ENCODE data around the gene PITHD1. TPM values are rescaled to one million over a fixed set of nuclear protein-coding genes. Genes with fewer than 3 reads are reported as not detected.
"Not testable (repeated sequence)": the region's sequence is repeated elsewhere in the genome, so short reads cannot be mapped to it uniquely, and the experiment has no call there.

The PITHD1 gene
- total RNA-seq, 1 donor from 2014 or later, result 37.3 TPM

- no peaks in the 10 kb centered on the region for H3K9me3 ChIP-seq (ENCODE audit: insufficient read depth, low read depth, low read length)
- peaks cover 33% of the 10 kb centered on the region for H3K4me1 ChIP-seq (ENCODE audit: insufficient read depth, low read length)
- TF ChIP-seq EZH2 (IDR thresholded peaks at IDR 0.05; ENCODE audit: insufficient read depth, low read length), result no peak
- TF ChIP-seq, protein P1, sequence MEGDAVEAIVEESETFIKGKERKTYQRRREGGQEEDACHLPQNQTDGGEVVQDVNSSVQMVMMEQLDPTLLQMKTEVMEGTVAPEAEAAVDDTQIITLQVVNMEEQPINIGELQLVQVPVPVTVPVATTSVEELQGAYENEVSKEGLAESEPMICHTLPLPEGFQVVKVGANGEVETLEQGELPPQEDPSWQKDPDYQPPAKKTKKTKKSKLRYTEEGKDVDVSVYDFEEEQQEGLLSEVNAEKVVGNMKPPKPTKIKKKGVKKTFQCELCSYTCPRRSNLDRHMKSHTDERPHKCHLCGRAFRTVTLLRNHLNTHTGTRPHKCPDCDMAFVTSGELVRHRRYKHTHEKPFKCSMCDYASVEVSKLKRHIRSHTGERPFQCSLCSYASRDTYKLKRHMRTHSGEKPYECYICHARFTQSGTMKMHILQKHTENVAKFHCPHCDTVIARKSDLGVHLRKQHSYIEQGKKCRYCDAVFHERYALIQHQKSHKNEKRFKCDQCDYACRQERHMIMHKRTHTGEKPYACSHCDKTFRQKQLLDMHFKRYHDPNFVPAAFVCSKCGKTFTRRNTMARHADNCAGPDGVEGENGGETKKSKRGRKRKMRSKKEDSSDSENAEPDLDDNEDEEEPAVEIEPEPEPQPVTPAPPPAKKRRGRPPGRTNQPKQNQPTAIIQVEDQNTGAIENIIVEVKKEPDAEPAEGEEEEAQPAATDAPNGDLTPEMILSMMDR (IDR thresholded peaks at IDR 0.05; ENCODE audit: insufficient read depth, low read depth, low read length), result no peak
- peak overlapping the region; percentile 36 for H3K9ac ChIP-seq (ENCODE audit: low read length)
- H3K79me2 ChIP-seq (ENCODE audit: insufficient read depth, low read length), result peaks cover 28% of the 10 kb centered on the region
- peaks cover under 1% of the 10 kb centered on the region for H3K36me3 ChIP-seq (ENCODE audit: insufficient read depth, low read length)
- H3K4me3 ChIP-seq (ENCODE audit: insufficient read depth, low read depth, low read length), result no peak overlapping the region
- Mint-ChIP-seq H3K36me3 (ENCODE audit: low read depth, unreplicated experiment) (peaks cover 1% of the 10 kb centered on the region), H3K4me3 (ENCODE audit: unreplicated experiment) (no peak overlapping the region), H3K4me1 (ENCODE audit: low read depth, unreplicated experiment) (peaks cover 12% of the 10 kb centered on the region), H3K9me3 (ENCODE audit: unreplicated experiment) (no peaks in the 10 kb centered on the region), H3K27me3 (ENCODE audit: low read depth, unreplicated experiment) (no peaks in the 10 kb centered on the region), H3K27ac (ENCODE audit: unreplicated experiment) (no peak overlapping the region)
- DNase-seq (ENCODE audit: low read depth) (no peak), FAIRE-seq (no peak)
- peak overlapping the region; percentile 100 for H3K4me2 ChIP-seq (ENCODE audit: low read length)
- H3K27ac ChIP-seq (ENCODE audit: low read depth, low read length), result no peak overlapping the region
- H4K20me1 ChIP-seq (ENCODE audit: insufficient read depth, low read length), result peaks cover 20% of the 10 kb centered on the region
- H3K27me3 ChIP-seq (ENCODE audit: insufficient read depth, low read length), result no peaks in the 10 kb centered on the region
- H2AFZ ChIP-seq (ENCODE audit: low read depth, low read length), result no peak overlapping the region
Observed at GRCh38 chr1:23793861-23794731, 15.9 kb downstream of the PITHD1 start.

DNA sequence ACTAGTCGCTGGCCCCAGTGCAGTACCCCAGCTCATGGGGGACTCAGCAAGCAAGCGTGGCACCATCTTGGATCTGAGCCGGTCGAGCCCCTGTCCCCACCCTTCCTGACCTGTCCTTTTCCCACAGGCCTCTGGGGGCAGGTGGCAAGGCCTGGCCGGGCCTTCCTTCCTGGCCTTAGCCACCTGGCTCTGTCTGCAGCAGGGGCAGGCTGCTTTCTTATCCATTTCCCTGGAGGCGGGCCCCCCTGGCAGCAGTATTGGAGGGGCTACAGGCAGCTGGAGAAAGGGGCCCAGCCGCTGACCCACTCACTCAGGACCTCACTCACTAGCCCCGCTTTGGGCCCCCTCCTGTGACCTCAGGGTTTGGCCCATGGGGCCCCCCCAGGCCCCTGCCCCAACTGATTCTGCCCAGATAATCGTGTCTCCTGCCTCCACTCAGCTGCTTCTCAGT lies 16.5 kb downstream of the PITHD1 start:
- H3K36me3 Mint-ChIP-seq (ENCODE audit: low read depth, unreplicated experiment); DNase-seq (ENCODE audit: low read depth); H3K9me3 ChIP-seq (ENCODE audit: insufficient read depth, low read depth, low read length); H3K4me2 ChIP-seq (ENCODE audit: low read length); H3K27me3 Mint-ChIP-seq (ENCODE audit: low read depth, unreplicated experiment); H3K4me3 Mint-ChIP-seq (ENCODE audit: unreplicated experiment); H3K27ac Mint-ChIP-seq (ENCODE audit: unreplicated experiment); H3K27me3 ChIP-seq (ENCODE audit: insufficient read depth, low read length); H3K4me3 ChIP-seq (ENCODE audit: insufficient read depth, low read depth, low read length); H3K36me3 ChIP-seq (ENCODE audit: insufficient read depth, low read length); H2AFZ ChIP-seq (ENCODE audit: low read depth, low read length); H3K27ac ChIP-seq (ENCODE audit: low read depth, low read length); H3K9me3 Mint-ChIP-seq (ENCODE audit: unreplicated experiment); H3K9ac ChIP-seq (ENCODE audit: low read length); FAIRE-seq: not testable (repeated sequence)
- Histone ChIP-seq H4K20me1 (ENCODE audit: insufficient read depth, low read length) (peaks cover 20% of the 10 kb centered on the region), H3K4me1 (ENCODE audit: insufficient read depth, low read length) (peaks cover 34% of the 10 kb centered on the region), H3K79me2 (ENCODE audit: insufficient read depth, low read length) (peaks cover 28% of the 10 kb centered on the region)
- peaks cover 14% of the 10 kb centered on the region for H3K4me1 Mint-ChIP-seq (ENCODE audit: low read depth, unreplicated experiment)

DNA sequence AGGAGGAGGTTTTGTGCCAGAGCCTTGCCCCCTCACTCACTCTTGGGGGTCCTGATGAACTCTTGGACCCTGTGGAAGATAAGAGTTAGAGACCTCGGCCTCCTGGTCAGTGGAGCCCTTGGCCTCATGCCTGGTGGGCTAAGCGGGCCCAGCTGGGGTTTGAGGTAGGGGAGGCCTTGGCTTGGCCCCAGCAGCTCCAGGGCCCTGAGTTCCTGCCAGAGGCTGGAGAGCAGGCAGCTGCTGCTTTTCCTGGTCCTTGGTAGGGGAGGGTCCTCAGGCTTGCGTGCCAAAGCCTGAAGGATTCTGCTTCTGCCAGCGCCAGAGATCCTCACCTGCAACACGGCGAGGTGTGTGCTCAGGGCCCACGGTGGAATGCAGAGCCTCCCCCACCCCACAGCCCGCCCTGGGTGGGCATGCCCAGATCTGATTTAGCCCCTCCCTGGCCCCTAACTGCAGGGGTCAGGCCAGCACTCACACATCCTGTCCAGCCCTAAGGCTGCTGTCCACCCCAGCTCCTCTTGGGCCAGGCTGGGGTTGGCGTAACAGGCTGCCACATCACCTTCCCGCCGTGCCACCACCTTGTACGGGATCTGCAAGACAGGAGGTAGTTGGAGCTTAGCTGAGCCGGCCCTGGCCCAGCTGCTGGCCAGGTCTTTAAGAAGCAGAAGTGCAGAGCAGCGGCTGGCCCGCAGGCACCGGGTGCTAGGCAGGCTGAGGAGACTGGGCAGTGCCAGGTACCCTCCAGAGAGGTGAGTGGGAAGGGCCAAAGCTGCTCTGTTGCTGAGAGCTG lies 17.7 kb downstream of the PITHD1 start:
- no peak for FAIRE-seq

More for the DNA sequence above, 17.7 kb downstream of the PITHD1 start:
- Histone ChIP-seq H2AFZ (ENCODE audit: low read depth, low read length) (no peak overlapping the region), H3K9ac (ENCODE audit: low read length) (no peak overlapping the region), H3K36me3 (ENCODE audit: insufficient read depth, low read length) (no peaks in the 10 kb centered on the region), H3K9me3 (ENCODE audit: insufficient read depth, low read depth, low read length) (no peaks in the 10 kb centered on the region), H3K4me2 (ENCODE audit: low read length) (no peak overlapping the region), H3K4me3 (ENCODE audit: insufficient read depth, low read depth, low read length) (no peak overlapping the region), H3K79me2 (ENCODE audit: insufficient read depth, low read length) (peaks cover 28% of the 10 kb centered on the region), H3K4me1 (ENCODE audit: insufficient read depth, low read length) (peaks cover 27% of the 10 kb centered on the region), H3K27me3 (ENCODE audit: insufficient read depth, low read length) (no peaks in the 10 kb centered on the region), H4K20me1 (ENCODE audit: insufficient read depth, low read length) (peaks cover 20% of the 10 kb centered on the region), H3K27ac (ENCODE audit: low read depth, low read length) (no peak overlapping the region)
- TF ChIP-seq, protein P1 (IDR thresholded peaks at IDR 0.05; ENCODE audit: insufficient read depth, low read depth, low read length), result no peak
- no peak for TF ChIP-seq EZH2 (IDR thresholded peaks at IDR 0.05; ENCODE audit: insufficient read depth, low read length)
- Mint-ChIP-seq H3K4me3 (ENCODE audit: unreplicated experiment) (no peak overlapping the region), H3K27ac (ENCODE audit: unreplicated experiment) (no peak overlapping the region), H3K4me1 (ENCODE audit: low read depth, unreplicated experiment) (peaks cover 6% of the 10 kb centered on the region), H3K27me3 (ENCODE audit: low read depth, unreplicated experiment) (no peaks in the 10 kb centered on the region), H3K36me3 (ENCODE audit: low read depth, unreplicated experiment) (peaks cover 4% of the 10 kb centered on the region), H3K9me3 (ENCODE audit: unreplicated experiment) (no peaks in the 10 kb centered on the region)
- DNase-seq (ENCODE audit: low read depth), result no peak
